Measurements from ENCODE around the gene POLH. TPM values are rescaled to one million over a fixed set of nuclear protein-coding genes. Genes with fewer than 3 reads are reported as not detected.
"Not testable (repeated sequence)": the region's sequence is repeated elsewhere in the genome, so short reads cannot be mapped to it uniquely, and the experiment has no call there.

Gene POLH
- total RNA-seq, 4 donors from 2014 or later = 5.4 to 35.1 (median 8.8) TPM

- Histone ChIP-seq H3K9me3 (no peaks in the 10 kb centered on the region), H3K27ac (no peak overlapping the region), H3K4me1 (no peaks in the 10 kb centered on the region), H3K27me3 (no peaks in the 10 kb centered on the region), H3K4me3 (no peak overlapping the region), H3K36me3 (no peaks in the 10 kb centered on the region)
- intact Hi-C loops (cut with DNase I; ENCODE audit: low total_unique reads) = no loop called here
- no peak for DNase-seq
- TF ChIP-seq POLR2A (IDR thresholded peaks at IDR 0.05) = no peak
- TF ChIP-seq, protein P1, sequence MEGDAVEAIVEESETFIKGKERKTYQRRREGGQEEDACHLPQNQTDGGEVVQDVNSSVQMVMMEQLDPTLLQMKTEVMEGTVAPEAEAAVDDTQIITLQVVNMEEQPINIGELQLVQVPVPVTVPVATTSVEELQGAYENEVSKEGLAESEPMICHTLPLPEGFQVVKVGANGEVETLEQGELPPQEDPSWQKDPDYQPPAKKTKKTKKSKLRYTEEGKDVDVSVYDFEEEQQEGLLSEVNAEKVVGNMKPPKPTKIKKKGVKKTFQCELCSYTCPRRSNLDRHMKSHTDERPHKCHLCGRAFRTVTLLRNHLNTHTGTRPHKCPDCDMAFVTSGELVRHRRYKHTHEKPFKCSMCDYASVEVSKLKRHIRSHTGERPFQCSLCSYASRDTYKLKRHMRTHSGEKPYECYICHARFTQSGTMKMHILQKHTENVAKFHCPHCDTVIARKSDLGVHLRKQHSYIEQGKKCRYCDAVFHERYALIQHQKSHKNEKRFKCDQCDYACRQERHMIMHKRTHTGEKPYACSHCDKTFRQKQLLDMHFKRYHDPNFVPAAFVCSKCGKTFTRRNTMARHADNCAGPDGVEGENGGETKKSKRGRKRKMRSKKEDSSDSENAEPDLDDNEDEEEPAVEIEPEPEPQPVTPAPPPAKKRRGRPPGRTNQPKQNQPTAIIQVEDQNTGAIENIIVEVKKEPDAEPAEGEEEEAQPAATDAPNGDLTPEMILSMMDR (IDR thresholded peaks at IDR 0.05) = no peak
Measured at GRCh38 chr6:43584892-43585570, 9.0 kb downstream of the POLH start.

GRCh38 chr6:43588194-43588593 is 12.2 kb downstream of the POLH start:
- Histone ChIP-seq H3K27ac (no peak overlapping the region), H3K4me3 (no peak overlapping the region), H3K4me1 (no peaks in the 10 kb centered on the region), H3K27me3 (no peaks in the 10 kb centered on the region), H3K9me3 (no peaks in the 10 kb centered on the region), H3K36me3 (no peaks in the 10 kb centered on the region)
- intact Hi-C loops (cut with DNase I; ENCODE audit: low total_unique reads) = no loop called here
- TF ChIP-seq, protein P1 (IDR thresholded peaks at IDR 0.05) = no peak
- TF ChIP-seq POLR2A (IDR thresholded peaks at IDR 0.05) = no peak
- DNase-seq = no peak

GRCh38 chr6:43589564-43589963 is 13.6 kb downstream of the POLH start:
- intact Hi-C loops (cut with DNase I; ENCODE audit: low total_unique reads); H3K4me1 ChIP-seq; H3K27ac ChIP-seq; H3K9me3 ChIP-seq; DNase-seq; H3K27me3 ChIP-seq; H3K4me3 ChIP-seq; H3K36me3 ChIP-seq: not testable (repeated sequence)

DNA sequence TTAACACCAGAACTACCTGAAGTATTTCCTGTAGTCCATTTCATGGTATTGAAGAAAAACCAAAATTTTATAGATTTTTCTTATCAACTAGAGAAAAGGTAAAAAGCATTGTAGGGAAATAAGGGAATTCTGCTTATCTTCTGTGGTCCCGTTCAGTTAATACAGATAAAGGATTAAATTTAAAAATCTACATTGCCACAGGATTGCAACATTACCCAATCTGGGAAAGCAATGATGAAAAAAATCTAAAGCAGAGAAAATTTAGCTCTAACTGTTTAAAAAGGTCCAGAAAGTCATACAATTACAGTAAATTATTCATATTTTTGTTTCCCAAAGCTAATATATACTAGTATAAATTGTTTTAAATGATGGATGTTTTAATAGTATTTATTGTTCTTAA is 18.0 kb downstream of the POLH start:
- no peaks in the 10 kb centered on the region for H3K27me3 ChIP-seq
- intact Hi-C loops (cut with DNase I; ENCODE audit: low total_unique reads) = no loop called here
- no peak overlapping the region for H3K4me3 ChIP-seq
- TF ChIP-seq POLR2A (IDR thresholded peaks at IDR 0.05) = no peak
- TF ChIP-seq, protein P1 (IDR thresholded peaks at IDR 0.05) = no peak
- no peaks in the 10 kb centered on the region for H3K36me3 ChIP-seq
- H3K27ac ChIP-seq = no peak overlapping the region
- H3K9me3 ChIP-seq = no peaks in the 10 kb centered on the region
- no peaks in the 10 kb centered on the region for H3K4me1 ChIP-seq
- no peak for DNase-seq

DNA sequence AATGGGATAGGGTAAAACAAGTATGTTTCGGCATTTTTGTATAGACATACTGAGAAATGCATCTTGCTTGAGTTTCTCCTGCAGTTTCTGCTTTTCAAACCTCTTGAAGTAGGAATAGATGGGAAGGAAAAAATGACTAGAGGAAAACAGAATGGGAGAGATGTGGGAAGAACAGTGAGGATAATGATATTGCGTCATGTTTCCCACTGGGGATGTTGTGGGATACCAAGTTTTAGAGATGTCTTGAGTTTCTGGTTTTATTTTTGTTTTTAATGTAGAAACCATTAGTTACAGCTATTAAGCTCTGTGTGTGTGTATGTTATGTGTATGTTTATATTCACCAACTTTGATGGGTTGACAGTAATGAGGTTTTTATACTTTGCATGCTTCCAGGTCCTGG is 24.6 kb downstream of the POLH start:
- no peaks in the 10 kb centered on the region for H3K36me3 ChIP-seq
- DNase-seq = no peak
- TF ChIP-seq, protein P1 (IDR thresholded peaks at IDR 0.05) = no peak
- no peak for TF ChIP-seq POLR2A (IDR thresholded peaks at IDR 0.05)
- H3K27ac ChIP-seq = no peak overlapping the region
- H3K27me3 ChIP-seq = no peaks in the 10 kb centered on the region
- no peaks in the 10 kb centered on the region for H3K4me1 ChIP-seq
- H3K9me3 ChIP-seq = no peaks in the 10 kb centered on the region
- intact Hi-C loops (cut with DNase I; ENCODE audit: low total_unique reads) = no loop called here
- H3K4me3 ChIP-seq = no peak overlapping the region

GRCh38 chr6:43604174-43604573 is 28.2 kb downstream of the POLH start:
- no peak overlapping the region for H3K27ac ChIP-seq
- no peaks in the 10 kb centered on the region for H3K27me3 ChIP-seq
- TF ChIP-seq POLR2A (IDR thresholded peaks at IDR 0.05) = no peak
- no peak overlapping the region for H3K4me3 ChIP-seq
- no peaks in the 10 kb centered on the region for H3K4me1 ChIP-seq
- no peaks in the 10 kb centered on the region for H3K36me3 ChIP-seq
- intact Hi-C loops (cut with DNase I; ENCODE audit: low total_unique reads) = no loop called here
- DNase-seq = no peak
- no peaks in the 10 kb centered on the region for H3K9me3 ChIP-seq

Measured in uterus (tissue), 4 donors.